Right forelimb (tissue), 1 donor: Measurements from ENCODE around the gene PWWP2B.
A peak's percentile ranks its signal among the peaks of the same experiment; 100 is the strongest.
"Not testable (repeated sequence)": the region's sequence is repeated elsewhere in the genome, so short reads cannot be mapped to it uniquely, and the experiment has no call there.

Experiments used
- DNase-seq: peaks from one replicate; pipeline ENCODE4 v3.0.0-alpha.2; 2018

The PWWP2B gene

GRCh38 chr10:132420981-132421846 is 24.2 kb downstream of the PWWP2B start:
- DNase-seq, result peak; percentile 72

GRCh38 chr10:132421847-132422751 is 25.1 kb downstream of the PWWP2B start:
- DNase-seq, result peak; percentile 69

- no peak for DNase-seq
These were observed 26.2 kb downstream of the PWWP2B start for GRCh38 chr10:132422903-132423825.

GRCh38 chr10:132423966-132424861 is 27.2 kb downstream of the PWWP2B start:
- no peak for DNase-seq

DNA sequence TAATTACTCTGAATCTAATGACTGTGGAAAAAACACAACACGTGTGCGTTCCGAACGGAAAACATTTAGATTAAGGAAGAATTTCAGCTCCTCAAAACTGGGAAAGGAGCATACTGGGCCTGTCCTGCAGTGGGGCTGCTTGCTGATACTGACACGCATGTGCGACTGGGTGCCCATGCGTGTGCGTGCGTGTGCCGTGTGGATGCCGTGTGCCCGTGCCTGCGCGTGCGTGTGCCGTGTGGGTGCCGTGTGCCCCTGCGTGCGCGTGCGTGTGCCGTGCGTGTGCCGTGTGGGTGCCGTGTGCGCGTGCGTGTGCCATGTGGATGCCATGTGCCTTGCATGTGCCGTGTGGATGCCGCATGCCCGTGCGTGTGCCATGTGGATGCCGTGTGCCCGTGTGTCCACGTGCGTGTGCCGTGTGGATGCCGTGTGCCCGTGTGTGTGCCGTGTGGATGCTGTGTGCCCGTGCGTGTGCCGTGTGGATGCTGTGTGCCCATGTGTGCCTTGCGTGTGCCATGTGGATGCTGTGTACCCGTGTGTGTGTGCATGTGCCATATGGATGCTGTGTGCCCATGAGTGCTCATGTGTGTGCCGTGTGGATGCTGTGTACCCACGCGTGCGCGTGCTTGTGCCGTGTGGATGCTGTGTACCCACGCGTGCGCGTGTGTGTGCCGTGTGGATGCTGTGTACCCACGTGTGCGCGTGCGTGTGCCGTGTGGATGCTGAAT is 28.2 kb downstream of the PWWP2B start:
- DNase-seq, result no peak

DNA sequence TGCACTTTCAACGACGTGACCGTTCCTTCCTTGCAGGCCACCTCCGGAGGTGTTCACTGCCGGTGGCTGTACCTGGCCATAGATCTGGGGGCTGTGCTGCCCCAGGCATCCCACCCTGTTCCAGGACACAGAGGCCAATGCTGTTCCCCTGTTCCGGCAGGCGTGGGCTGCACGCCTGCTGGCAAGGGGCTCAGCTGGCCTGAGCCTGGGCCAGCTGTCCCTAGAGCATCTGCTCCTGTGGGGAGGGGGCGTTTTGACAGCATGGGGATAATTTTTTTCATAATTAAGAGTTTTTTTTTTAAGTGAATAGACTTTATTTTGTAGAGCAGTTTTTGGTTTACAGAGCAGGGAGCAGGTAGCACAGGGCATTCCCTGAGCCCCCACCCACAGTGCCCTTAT is 28.8 kb downstream of the PWWP2B start:
- DNase-seq, result no peak

DNA sequence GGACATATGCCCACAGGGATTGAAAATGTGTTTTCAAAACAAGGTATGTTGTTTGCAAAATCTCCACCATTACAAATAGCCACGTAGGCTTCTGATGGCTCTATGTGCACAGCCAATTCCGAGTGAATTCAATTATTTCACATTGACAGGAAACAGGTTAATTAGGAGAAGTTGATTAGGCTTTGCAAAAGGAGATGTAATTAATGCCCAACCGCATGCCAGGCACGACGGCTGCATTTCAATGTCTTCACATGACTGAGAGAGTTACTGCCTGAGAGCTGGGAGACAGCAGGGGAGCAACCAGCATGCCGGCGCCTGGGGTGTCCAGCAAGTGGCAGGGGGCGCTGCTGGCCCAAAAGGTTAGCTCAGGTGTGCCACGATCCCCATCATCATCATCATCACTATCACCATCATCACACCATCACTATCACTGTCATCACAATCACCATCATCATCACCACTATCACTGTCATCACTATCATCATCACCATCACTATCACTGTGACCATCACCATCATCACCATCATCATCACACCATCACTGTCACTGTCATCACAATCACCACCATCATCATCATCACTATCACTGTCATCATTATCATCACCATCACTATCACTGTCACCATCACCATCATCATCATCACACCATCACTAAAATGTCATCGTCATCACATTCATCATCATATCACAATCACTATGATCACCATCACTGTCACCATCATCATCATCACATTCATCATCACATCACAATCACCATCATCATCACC is 30.2 kb downstream of the PWWP2B start:
- DNase-seq, result no peak

DNA sequence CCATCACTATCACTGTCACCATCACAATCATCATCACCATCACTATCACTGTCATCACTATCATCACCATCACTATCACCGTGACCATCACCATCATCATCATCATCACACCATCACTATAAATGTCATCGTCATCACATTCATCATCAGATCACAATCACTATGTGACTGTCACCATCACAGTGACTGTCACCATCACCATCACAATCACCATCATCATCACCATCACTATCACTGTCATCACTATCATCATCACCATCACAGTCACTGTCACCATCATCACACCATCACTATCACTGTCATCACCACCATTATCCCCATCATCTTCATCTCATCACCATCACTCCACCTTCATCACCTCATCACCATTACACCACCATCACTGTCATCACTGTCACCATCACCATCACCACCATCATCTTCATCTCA is 31.0 kb downstream of the PWWP2B start:
- DNase-seq, result no peak

DNA sequence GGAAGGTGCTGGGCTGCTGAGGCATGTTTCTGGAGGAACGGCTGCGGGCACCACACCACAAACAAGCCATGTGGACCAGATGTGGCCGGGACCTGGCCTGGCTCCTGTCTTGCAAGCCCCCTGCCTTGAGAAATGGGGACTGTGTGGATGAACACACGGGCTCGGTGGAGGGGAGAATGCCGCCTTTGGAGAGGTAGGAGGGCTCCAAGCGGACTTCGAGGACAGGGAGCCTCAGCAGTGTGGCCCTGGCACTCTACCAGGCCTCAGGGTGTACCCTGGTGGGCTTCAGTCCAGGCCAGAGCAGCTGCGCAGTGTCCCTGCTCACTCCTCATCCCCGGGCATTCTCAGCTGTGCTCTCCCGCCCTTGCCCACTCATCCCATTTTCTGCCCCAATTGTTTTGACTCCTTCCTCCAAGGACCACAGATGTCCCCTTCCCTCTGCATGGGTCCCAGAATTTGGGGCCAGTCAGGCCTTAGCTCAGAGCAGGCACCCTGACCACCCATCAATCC is 31.5 kb downstream of the PWWP2B start:
- DNase-seq, result no peak

DNA sequence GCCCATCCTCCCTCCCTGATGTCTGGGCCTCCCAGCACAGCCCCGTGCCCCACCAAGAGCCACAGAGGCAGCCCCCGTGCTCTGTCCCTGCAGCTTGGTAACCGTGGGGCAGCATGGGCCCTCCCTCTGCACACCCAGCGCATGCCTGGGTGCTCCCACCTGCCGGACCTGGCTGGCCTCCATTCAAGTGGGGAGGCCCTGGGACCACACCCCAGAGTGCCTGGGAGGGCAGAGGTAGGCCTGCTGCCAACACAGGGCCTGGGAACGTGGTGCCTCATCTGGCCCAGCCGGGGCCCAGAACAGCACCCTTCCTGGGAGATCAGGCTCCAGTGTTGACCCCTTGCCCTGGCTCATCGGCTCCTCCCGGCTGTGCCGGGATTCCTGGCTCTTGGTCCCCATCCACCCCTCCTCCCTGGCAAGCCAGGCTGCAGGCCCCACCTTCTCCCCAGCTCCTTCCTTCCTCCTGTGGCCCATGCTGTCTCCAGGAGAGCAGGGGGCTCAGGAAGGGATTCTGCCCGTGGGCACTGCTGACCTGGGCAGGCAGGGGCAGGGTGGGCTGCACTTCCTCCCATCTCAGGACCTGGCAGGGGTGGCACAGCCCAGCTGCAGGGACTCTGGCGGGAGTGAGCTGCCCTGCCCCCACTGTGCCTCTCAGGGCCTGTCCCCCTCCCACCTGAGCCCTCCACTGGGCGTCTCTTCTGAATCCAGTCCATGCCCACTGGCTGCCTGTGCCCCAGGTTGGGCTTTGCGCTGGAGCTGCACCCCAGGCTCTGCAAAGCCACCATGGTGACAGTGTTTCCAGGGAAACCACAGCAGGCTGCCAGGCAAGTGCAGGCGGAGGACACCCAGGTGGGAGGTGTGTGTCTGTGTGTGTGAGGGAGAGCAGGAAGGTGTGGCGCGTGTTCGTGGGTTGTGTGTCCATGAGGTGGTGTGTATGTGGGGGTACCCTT is 32.6 kb downstream of the PWWP2B start:
- DNase-seq, result no peak

DNA sequence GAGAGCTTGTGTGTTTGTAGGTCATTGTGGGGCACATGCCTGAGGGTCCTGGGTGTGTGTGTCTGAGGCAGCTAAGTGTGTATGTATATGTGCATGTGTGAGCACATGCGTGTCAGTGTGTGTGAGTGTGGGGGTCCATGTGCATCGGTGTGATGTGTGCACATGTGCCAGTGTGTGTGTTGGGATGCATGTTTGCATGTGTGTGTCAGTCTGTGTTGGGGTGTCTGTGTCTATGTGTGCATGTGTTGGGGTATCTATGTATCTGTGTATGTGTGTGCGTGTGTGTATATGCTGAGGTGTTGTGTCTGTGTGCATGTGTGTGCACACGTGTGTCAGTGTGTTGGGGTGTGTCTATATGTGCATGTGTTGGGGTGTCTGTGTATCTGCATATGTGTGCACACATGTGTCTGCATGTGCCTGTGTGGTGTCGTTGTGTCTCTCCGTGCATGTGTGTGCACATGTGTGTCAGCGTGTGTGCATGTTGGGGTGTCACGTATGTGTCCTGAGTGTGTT is 33.3 kb downstream of the PWWP2B start:
- DNase-seq, result no peak

GRCh38 chr10:132430861-132431271 is 33.9 kb downstream of the PWWP2B start:
- no peak for DNase-seq

DNA sequence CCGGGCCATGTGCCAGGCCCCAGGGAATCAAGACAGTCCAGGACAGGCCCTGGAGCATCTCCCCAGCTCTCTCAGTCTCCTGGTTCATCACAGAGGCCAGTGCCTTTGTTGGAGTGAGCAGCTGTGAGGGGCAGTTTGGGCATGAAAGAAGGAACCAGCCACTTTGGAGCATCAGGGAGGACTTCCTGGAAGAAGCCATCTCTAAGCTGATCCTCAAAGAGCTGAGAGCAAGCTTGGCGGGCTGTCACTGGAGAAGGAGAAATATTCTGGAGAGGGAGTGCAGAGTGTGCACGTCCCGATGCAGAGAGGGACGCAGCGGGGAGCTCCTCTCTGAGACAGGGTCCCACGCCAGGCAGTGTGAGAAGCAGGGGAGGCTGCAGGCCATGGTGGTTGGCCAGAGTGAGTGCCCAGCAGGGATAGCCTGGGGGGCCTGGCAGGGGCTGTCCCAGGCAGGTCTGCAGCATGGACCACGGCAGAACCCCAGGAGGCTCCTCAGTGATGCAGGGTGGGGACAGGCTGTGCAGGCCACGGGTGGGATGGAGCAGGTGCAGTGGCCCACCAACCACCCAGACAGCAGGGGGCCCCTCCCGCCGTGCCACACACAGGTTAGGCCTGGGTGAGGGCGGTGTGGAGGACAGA is 34.7 kb downstream of the PWWP2B start:
- DNase-seq, result no peak

DNA sequence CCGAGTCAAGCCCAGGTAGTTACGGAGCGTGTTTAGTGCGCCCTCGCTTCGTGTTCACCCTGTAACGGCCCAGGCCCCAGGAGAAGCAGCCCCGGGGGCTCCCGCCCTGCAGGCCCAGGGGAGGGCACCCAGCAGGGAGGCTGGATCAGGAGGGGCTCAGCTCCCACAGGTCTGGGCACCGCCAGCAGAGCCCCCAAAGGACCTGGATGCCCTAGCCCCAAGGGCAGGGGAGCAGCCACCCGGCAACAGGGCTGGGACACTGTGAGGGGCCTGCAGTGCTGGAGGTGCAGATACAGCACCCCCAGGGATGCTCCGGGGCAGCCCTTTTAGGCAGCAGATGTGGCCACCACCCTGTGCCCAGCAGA is 35.2 kb downstream of the PWWP2B start:
- no peak for DNase-seq

DNA sequence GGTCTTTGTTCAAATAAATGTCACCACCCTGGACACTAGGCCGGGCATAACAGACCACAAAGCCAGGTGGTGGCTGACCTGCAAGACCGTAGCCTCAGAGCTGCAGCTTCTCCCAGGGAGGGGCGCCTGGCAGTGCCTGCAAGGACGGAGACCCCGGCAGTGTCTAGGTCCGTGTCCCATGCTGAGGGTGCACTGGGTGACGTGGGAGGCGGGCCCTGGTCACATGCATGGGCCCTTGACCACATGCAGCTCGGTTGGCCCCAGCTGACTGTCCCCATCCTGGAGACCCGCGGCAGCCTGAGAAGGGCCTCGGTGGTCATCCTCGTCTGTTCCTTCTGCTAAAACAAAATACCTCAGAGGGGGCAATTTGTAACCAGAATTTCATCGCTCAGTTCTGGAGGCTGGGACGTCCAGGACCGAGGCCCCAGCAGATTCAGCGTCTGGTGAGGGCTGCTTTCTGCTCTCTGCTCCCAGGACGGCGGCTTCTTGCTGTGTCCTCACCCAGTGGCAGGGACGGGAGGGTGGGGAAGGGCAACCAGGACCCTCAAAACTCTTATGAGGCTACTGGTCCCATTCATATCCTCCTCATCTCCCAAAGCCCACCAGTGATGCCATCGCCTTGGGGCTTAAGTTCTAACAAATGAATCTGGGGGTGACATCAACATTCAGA is 36.8 kb downstream of the PWWP2B start:
- DNase-seq, result no peak

- no peak for DNase-seq
These were observed 37.5 kb downstream of the PWWP2B start for GRCh38 chr10:132434405-132435005.

DNA sequence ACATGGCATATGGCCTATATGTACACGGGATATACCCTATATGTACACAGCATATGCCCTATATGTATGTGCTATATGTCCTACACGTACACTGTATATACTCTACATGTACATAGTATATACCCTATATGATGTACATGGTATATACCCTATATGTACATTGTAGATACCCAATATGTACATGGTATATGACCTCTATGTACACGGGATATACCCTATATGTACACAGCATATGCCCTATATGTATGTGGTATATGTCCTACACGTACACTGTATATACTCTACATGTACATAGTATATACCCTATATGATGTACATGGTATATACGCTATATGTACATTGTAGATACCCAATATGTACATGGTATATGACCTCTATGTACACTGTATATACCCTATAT is 38.3 kb downstream of the PWWP2B start:
- not testable (repeated sequence) for DNase-seq
